ENCODE data around the gene REXO5.

The REXO5 gene

GRCh38 chr16:20886320-20886719 is 80.0 kb downstream of the REXO5 start:
- Mint-ChIP-seq H3K27me3 (ENCODE audit: low read depth, poor library complexity) (no peaks in the 10 kb centered on the region), H3K27ac (no peak overlapping the region)

GRCh38 chr16:20887207-20887606 is 80.9 kb downstream of the REXO5 start:
- Mint-ChIP-seq H3K27me3 (ENCODE audit: low read depth, poor library complexity) (no peaks in the 10 kb centered on the region), H3K36me3 (ENCODE audit: low read depth) (peaks cover 28% of the 10 kb centered on the region), H3K4me1 (peaks cover under 1% of the 10 kb centered on the region), H3K27ac (no peak overlapping the region), H3K9me3 (no peaks in the 10 kb centered on the region), H3K4me3 (no peak overlapping the region)
- DNase-seq = no peak
- no peak for TF ChIP-seq CTCF (IDR thresholded peaks at IDR 0.05)

More at GRCh38 chr16:20886320-20886719, 80.0 kb downstream of the REXO5 start:
- no peak for TF ChIP-seq CTCF (IDR thresholded peaks at IDR 0.05)
- H3K4me3 Mint-ChIP-seq = no peak overlapping the region
- H3K4me1 Mint-ChIP-seq = peaks cover 7% of the 10 kb centered on the region
- H3K9me3 Mint-ChIP-seq = no peaks in the 10 kb centered on the region
- H3K36me3 Mint-ChIP-seq (ENCODE audit: low read depth) = peaks cover 23% of the 10 kb centered on the region
- DNase-seq = no peak

- H3K9me3 Mint-ChIP-seq = no peaks in the 10 kb centered on the region
- DNase-seq = no peak
- H3K27ac Mint-ChIP-seq = no peak overlapping the region
- peaks cover 19% of the 10 kb centered on the region for H3K36me3 Mint-ChIP-seq (ENCODE audit: low read depth)
- H3K4me3 Mint-ChIP-seq = no peak overlapping the region
- no peaks in the 10 kb centered on the region for H3K27me3 Mint-ChIP-seq (ENCODE audit: low read depth, poor library complexity)
- no peaks in the 10 kb centered on the region for H3K4me1 Mint-ChIP-seq
- TF ChIP-seq CTCF (IDR thresholded peaks at IDR 0.05) = no peak
Observed at GRCh38 chr16:20889625-20890275, 83.4 kb downstream of the REXO5 start.

GRCh38 chr16:20894388-20894787 is 88.1 kb downstream of the REXO5 start:
- peaks cover 26% of the 10 kb centered on the region for H3K4me1 Mint-ChIP-seq
- H3K27ac Mint-ChIP-seq = no peak overlapping the region
- H3K4me3 Mint-ChIP-seq = no peak overlapping the region
- H3K27me3 Mint-ChIP-seq (ENCODE audit: low read depth, poor library complexity) = no peaks in the 10 kb centered on the region
- H3K9me3 Mint-ChIP-seq = no peaks in the 10 kb centered on the region
- H3K36me3 Mint-ChIP-seq (ENCODE audit: low read depth) = peaks cover 36% of the 10 kb centered on the region
- DNase-seq = no peak
- no peak for TF ChIP-seq CTCF (IDR thresholded peaks at IDR 0.05)

GRCh38 chr16:20897253-20897897 is 91.0 kb downstream of the REXO5 start:
- DNase-seq = no peak
- H3K36me3 Mint-ChIP-seq (ENCODE audit: low read depth) = peaks cover 33% of the 10 kb centered on the region
- TF ChIP-seq CTCF (IDR thresholded peaks at IDR 0.05) = no peak
- peaks cover 42% of the 10 kb centered on the region for H3K4me1 Mint-ChIP-seq
- peak overlapping the region; percentile 90 for H3K4me3 Mint-ChIP-seq
- H3K27me3 Mint-ChIP-seq (ENCODE audit: low read depth, poor library complexity) = peaks cover 3% of the 10 kb centered on the region
- peak overlapping the region; percentile 64 for H3K27ac Mint-ChIP-seq
- H3K9me3 Mint-ChIP-seq = no peaks in the 10 kb centered on the region

- peak overlapping the region; percentile 90 for H3K4me3 Mint-ChIP-seq
- peaks cover 3% of the 10 kb centered on the region for H3K27me3 Mint-ChIP-seq (ENCODE audit: low read depth, poor library complexity)
- no peak for TF ChIP-seq CTCF (IDR thresholded peaks at IDR 0.05)
- H3K36me3 Mint-ChIP-seq (ENCODE audit: low read depth) = peaks cover 34% of the 10 kb centered on the region
- H3K27ac Mint-ChIP-seq = peak overlapping the region; percentile 64
- H3K4me1 Mint-ChIP-seq = peaks cover 48% of the 10 kb centered on the region
- no peak for DNase-seq
- H3K9me3 Mint-ChIP-seq = no peaks in the 10 kb centered on the region
Observed at GRCh38 chr16:20897922-20898321, 91.6 kb downstream of the REXO5 start.

All from nephron progenitor cell (in vitro differentiated cells).